DOHH2 (cell line): ENCODE measurements around the gene IGFBP3.

ENCODE experiments used
- H3F3A ChIP-seq: fragments of 200-600 bp; sonication (generic), shearing (Covaris generic); 2 replicates; pipeline ENCODE4 v1.6.0; 2016; ENCODE audit warnings: antibody characterized with exemption, mild to moderate bottlenecking; ENCODE audit not compliant: control insufficient read depth, insufficient read depth
- H3K27ac ChIP-seq: fragments of 200-600 bp; sonication (generic); 2 replicates; pipeline ENCODE4 v1.5.1; 2014; ENCODE audit warnings: low read depth, mild to moderate bottlenecking, low read length, moderate library complexity
- H3K27me3 ChIP-seq: fragments of 200-600 bp; sonication (generic); 2 replicates; pipeline ENCODE4 v1.6.1; 2014; ENCODE audit warnings: mild to moderate bottlenecking, low read length, mixed read lengths; ENCODE audit not compliant: control insufficient read depth
- H3K36me3 ChIP-seq: fragments of 200-600 bp; sonication (generic); 2 replicates; pipeline ENCODE4 v1.6.1; 2014; ENCODE audit warnings: mild to moderate bottlenecking, low read length, moderate library complexity, mixed read lengths; ENCODE audit not compliant: control insufficient read depth
- H3K4me1 ChIP-seq: fragments of 200-600 bp; sonication (generic); 2 replicates; pipeline ENCODE4 v1.6.1; 2014; ENCODE audit warnings: mild to moderate bottlenecking, low read length, mixed read lengths; ENCODE audit not compliant: control insufficient read depth
- H3K4me2 ChIP-seq: fragments of 200-600 bp; sonication (generic); 2 replicates; pipeline ENCODE4 v1.6.0; 2014; ENCODE audit warnings: mild to moderate bottlenecking, low read length, moderate library complexity
- H3K4me3 ChIP-seq: fragments of 200-600 bp; sonication (generic); 2 replicates; pipeline ENCODE4 v1.5.1; 2014; ENCODE audit warnings: mild to moderate bottlenecking, low read length, mixed read lengths
- H3K79me2 ChIP-seq: fragments of 200-600 bp; sonication (generic); 2 replicates; pipeline ENCODE4 v1.6.1; 2014; ENCODE audit warnings: mild to moderate bottlenecking, low read length, mixed read lengths; ENCODE audit not compliant: control insufficient read depth
- H3K9me2 ChIP-seq: fragments of 200-600 bp; sonication (generic); replicated peaks from 2 replicates; pipeline ENCODE4 v1.6.1; 2014; ENCODE audit warnings: mild to moderate bottlenecking, low read length, mixed read lengths; ENCODE audit not compliant: control insufficient read depth
- H3K9me3 ChIP-seq: fragments of 200-600 bp; sonication (generic); 2 replicates; pipeline ENCODE4 v1.6.1; 2014; ENCODE audit warnings: antibody characterized with exemption, low read length, mixed read lengths; ENCODE audit not compliant: control insufficient read depth, insufficient read depth
- H4K20me1 ChIP-seq: fragments of 200-600 bp; sonication (generic); 2 replicates; pipeline ENCODE4 v1.6.0; 2014; ENCODE audit warnings: low read depth, mild to moderate bottlenecking, antibody characterized with exemption, low read length, moderate library complexity; ENCODE audit not compliant: control insufficient read depth, insufficient read depth
- CTCF ChIP-seq: fragments of 200-600 bp; sonication (generic); IDR thresholded peaks from one replicate; pipeline ENCODE4 v1.5.1; 2014; ENCODE audit warnings: antibody characterized with exemption, mild to moderate bottlenecking, low read depth, low read length; ENCODE audit not compliant: poor library complexity, severe bottlenecking
- EZH2phosphoT487 ChIP-seq: fragments of 200-600 bp; sonication (generic); IDR thresholded peaks from 2 replicates; pipeline ENCODE4 v1.6.1; 2017; ENCODE audit warnings: borderline replicate concordance, mild to moderate bottlenecking, antibody characterized with exemption, low read length, moderate library complexity, mixed read lengths

Gene IGFBP3

DNA sequence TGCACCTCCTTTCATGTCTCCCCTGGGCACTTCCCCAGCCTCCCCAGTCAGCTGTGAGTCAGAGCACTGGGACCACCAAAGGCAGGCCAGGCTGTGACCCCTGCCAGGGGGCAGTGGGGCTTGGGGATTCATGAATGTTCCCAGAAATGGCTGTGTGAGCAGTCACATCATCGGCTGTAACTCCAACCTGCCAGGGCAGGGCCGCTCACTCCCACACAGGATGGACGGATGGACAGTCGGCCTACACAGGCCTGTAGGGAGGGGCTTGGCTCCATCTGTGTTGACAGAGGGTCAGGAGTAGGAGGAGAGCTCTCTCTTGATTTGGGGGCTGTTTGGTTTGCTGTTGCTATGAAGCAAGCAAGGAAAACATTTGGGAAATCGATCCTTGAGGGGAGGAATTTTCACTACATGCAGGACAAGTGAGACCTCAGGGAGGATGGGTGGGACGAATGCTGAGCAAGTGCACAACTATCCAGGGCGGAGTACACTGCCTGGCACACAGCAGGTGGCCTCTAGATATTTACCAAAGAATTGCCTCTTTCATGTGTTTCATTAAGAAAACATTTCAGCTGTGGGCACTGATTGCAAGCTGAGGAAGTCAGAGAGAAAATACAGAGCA lies 35.7 kb downstream of the IGFBP3 start:
- Histone ChIP-seq H3K27me3 (0 out of 2 replicates have a peak, but pooled peaks cover 6% of the 10 kb centered on the region), H4K20me1 (no peaks in the 10 kb centered on the region), H3K36me3 (no peaks in the 10 kb centered on the region), H3K9me3 (no peaks in the 10 kb centered on the region), H3K9me2 (no peaks in the 10 kb centered on the region), H3K4me1 (no peaks in the 10 kb centered on the region), H3F3A (no peaks in the 10 kb centered on the region), H3K4me2 (no peak overlapping the region), H3K79me2 (no peaks in the 10 kb centered on the region), H3K27ac (no peak overlapping the region), H3K4me3 (no peak overlapping the region)
- TF ChIP-seq EZH2phosphoT487 (no peak), CTCF (no peak)

GRCh38 chr7:45884136-45884535 lies 36.9 kb downstream of the IGFBP3 start:
- no peak overlapping the region for H3K27ac ChIP-seq
- H4K20me1 ChIP-seq = no peaks in the 10 kb centered on the region
- H3K79me2 ChIP-seq = no peaks in the 10 kb centered on the region
- H3K36me3 ChIP-seq = no peaks in the 10 kb centered on the region
- TF ChIP-seq EZH2phosphoT487 = no peak
- TF ChIP-seq CTCF = no peak
- H3K4me3 ChIP-seq = no peak overlapping the region
- no peak overlapping the region for H3K4me2 ChIP-seq
- H3K9me2 ChIP-seq = no peaks in the 10 kb centered on the region
- H3F3A ChIP-seq = no peaks in the 10 kb centered on the region
- H3K4me1 ChIP-seq = no peaks in the 10 kb centered on the region
- H3K9me3 ChIP-seq = no peaks in the 10 kb centered on the region
- H3K27me3 ChIP-seq = 0 out of 2 replicates have a peak, but pooled peaks cover 4% of the 10 kb centered on the region

DNA sequence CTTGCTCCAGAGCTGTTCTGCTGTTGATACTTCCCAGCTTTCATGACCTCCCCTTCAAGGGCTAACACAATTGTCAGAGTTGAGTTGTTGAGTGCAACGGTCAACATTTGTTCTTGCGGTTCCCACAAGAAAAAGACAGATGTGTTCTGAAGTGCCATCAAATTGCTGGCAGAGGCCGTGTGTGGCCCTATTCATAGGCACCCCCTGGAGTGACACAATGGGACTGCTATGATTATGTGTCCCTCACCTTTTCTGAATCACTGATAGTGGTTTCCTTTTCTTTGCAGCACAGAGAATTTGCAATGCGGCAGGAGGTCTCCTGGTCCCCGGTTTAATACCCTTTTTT lies 38.6 kb downstream of the IGFBP3 start:
- no peak overlapping the region for H3K4me2 ChIP-seq

More for the DNA sequence above, 38.6 kb downstream of the IGFBP3 start:
- no peaks in the 10 kb centered on the region for H3K4me1 ChIP-seq
- 0 out of 2 replicates have a peak, but pooled peaks cover 4% of the 10 kb centered on the region for H3K27me3 ChIP-seq
- H4K20me1 ChIP-seq = no peaks in the 10 kb centered on the region
- no peaks in the 10 kb centered on the region for H3K9me2 ChIP-seq
- TF ChIP-seq EZH2phosphoT487 (no peak), CTCF (no peak)
- no peaks in the 10 kb centered on the region for H3F3A ChIP-seq
- no peaks in the 10 kb centered on the region for H3K9me3 ChIP-seq
- no peaks in the 10 kb centered on the region for H3K79me2 ChIP-seq
- H3K36me3 ChIP-seq = no peaks in the 10 kb centered on the region
- H3K4me3 ChIP-seq = no peak overlapping the region
- H3K27ac ChIP-seq = no peak overlapping the region
